HEK293 (cell line): ENCODE measurements around the gene PPP4C.

Experiments
- GLI2 ChIP-seq: fragments of 450-650 bp; formaldehyde crosslinking; IDR thresholded peaks from 2 replicates; pipeline ENCODE4; 2017; ENCODE audit warnings: missing biosample characterization, missing genetic modification characterization, low read depth, borderline replicate concordance
- OVOL3 ChIP-seq: fragments of 450-650 bp; formaldehyde crosslinking; IDR thresholded peaks from 2 replicates; pipeline ENCODE4 v1.5.1; 2016; ENCODE audit warnings: missing biosample characterization, missing genetic modification characterization
- PRDM6 ChIP-seq: fragments of 450-650 bp; formaldehyde crosslinking; IDR thresholded peaks from 2 replicates; pipeline ENCODE4 v1.5.1; 2017; ENCODE audit warnings: missing biosample characterization, missing genetic modification characterization
- REST ChIP-seq: fragments of 450-650 bp; formaldehyde crosslinking; IDR thresholded peaks from 2 replicates; pipeline ENCODE4 v1.5.1; 2016; ENCODE audit warnings: missing biosample characterization, missing genetic modification characterization
- ZBTB17 ChIP-seq: fragments of 450-650 bp; formaldehyde crosslinking; IDR thresholded peaks from 2 replicates; pipeline ENCODE4 v1.5.1; 2016; ENCODE audit warnings: missing biosample characterization, missing genetic modification characterization
- ZBTB21 ChIP-seq: fragments of 450-650 bp; formaldehyde crosslinking; IDR thresholded peaks from 2 replicates; pipeline ENCODE4 v1.5.1; 2017; ENCODE audit warnings: missing biosample characterization, missing genetic modification characterization
- ZBTB7A ChIP-seq: fragments of 450-650 bp; formaldehyde crosslinking; IDR thresholded peaks from 2 replicates; pipeline ENCODE4 v1.5.1; 2016; ENCODE audit warnings: low read depth, missing biosample characterization, missing genetic modification characterization
- ZFP3 ChIP-seq: fragments of 450-650 bp; formaldehyde crosslinking; IDR thresholded peaks from 2 replicates; pipeline ENCODE4 v1.5.1; 2016; ENCODE audit warnings: low read depth, missing biosample characterization, missing genetic modification characterization
- ZNF114 ChIP-seq: fragments of 450-650 bp; formaldehyde crosslinking; IDR thresholded peaks from 2 replicates; pipeline ENCODE4 v1.5.0; 2017; ENCODE audit warnings: missing biosample characterization, missing genetic modification characterization
- ZNF132 ChIP-seq: fragments of 450-650 bp; formaldehyde crosslinking; IDR thresholded peaks from 2 replicates; pipeline ENCODE4 v1.5.1; 2017; ENCODE audit warnings: missing biosample characterization, missing genetic modification characterization, borderline replicate concordance
- ZNF133 ChIP-seq: fragments of 450-650 bp; formaldehyde crosslinking; IDR thresholded peaks from 2 replicates; pipeline ENCODE4 v1.5.1; 2016; ENCODE audit warnings: missing biosample characterization, missing genetic modification characterization
- ZNF248 ChIP-seq: fragments of 450-650 bp; formaldehyde crosslinking; IDR thresholded peaks from 2 replicates; pipeline ENCODE4 v1.5.1; 2017; ENCODE audit warnings: missing biosample characterization, missing genetic modification characterization
- ZNF335 ChIP-seq: fragments of 450-650 bp; formaldehyde crosslinking; conservative IDR thresholded peaks from 2 replicates; pipeline ENCODE4 v1.5.1; 2016; ENCODE audit warnings: missing biosample characterization, missing genetic modification characterization
- ZNF449 ChIP-seq: fragments of 450-650 bp; formaldehyde crosslinking; IDR thresholded peaks from 2 replicates; pipeline ENCODE4 v1.5.1; 2017; ENCODE audit warnings: missing biosample characterization, mild to moderate bottlenecking, missing genetic modification characterization, moderate library complexity
- ZNF488 ChIP-seq: fragments of 450-650 bp; formaldehyde crosslinking; IDR thresholded peaks from 2 replicates; pipeline ENCODE4 v1.5.1; 2016; ENCODE audit warnings: missing biosample characterization, missing genetic modification characterization
- ZNF544 ChIP-seq: fragments of 450-650 bp; formaldehyde crosslinking; IDR thresholded peaks from 2 replicates; pipeline ENCODE4 v1.5.0; 2017; ENCODE audit warnings: missing biosample characterization, missing genetic modification characterization
- ZNF555 ChIP-seq: fragments of 450-650 bp; formaldehyde crosslinking; conservative IDR thresholded peaks from 2 replicates; pipeline ENCODE4 v1.5.1; 2017; ENCODE audit warnings: missing biosample characterization, mild to moderate bottlenecking, missing genetic modification characterization, inconsistent platforms
- ZNF645 ChIP-seq: fragments of 450-650 bp; formaldehyde crosslinking; IDR thresholded peaks from 2 replicates; pipeline ENCODE4; 2016; ENCODE audit warnings: missing biosample characterization, missing genetic modification characterization
- ZNF664 ChIP-seq: fragments of 450-650 bp; formaldehyde crosslinking; IDR thresholded peaks from 2 replicates; pipeline ENCODE4 v1.5.1; 2016; ENCODE audit warnings: missing biosample characterization, missing genetic modification characterization
- ZNF701 ChIP-seq: fragments of 450-650 bp; formaldehyde crosslinking; IDR thresholded peaks from 2 replicates; pipeline ENCODE4 v1.5.1; 2016; ENCODE audit warnings: missing biosample characterization, missing genetic modification characterization
- ZNF704 ChIP-seq: fragments of 450-650 bp; formaldehyde crosslinking; IDR thresholded peaks from 2 replicates; pipeline ENCODE4 v1.5.1; 2016; ENCODE audit warnings: missing biosample characterization, missing genetic modification characterization
- ZNF747 ChIP-seq: fragments of 450-650 bp; formaldehyde crosslinking; IDR thresholded peaks from 2 replicates; pipeline ENCODE4 v1.5.1; 2016; ENCODE audit warnings: missing biosample characterization, missing genetic modification characterization
- ZNF785 ChIP-seq: fragments of 450-650 bp; formaldehyde crosslinking; IDR thresholded peaks from 2 replicates; pipeline ENCODE4 v1.5.1; 2016; ENCODE audit warnings: missing biosample characterization, missing genetic modification characterization
- ZSCAN16 ChIP-seq: fragments of 450-650 bp; formaldehyde crosslinking; IDR thresholded peaks from 2 replicates; pipeline ENCODE4 v1.5.1; 2016; ENCODE audit warnings: missing biosample characterization, missing genetic modification characterization
- ZSCAN18 ChIP-seq: fragments of 450-650 bp; formaldehyde crosslinking; IDR thresholded peaks from 2 replicates; pipeline ENCODE4 v1.5.1; 2016; ENCODE audit warnings: missing biosample characterization, missing genetic modification characterization
- ZSCAN4 ChIP-seq: fragments of 450-650 bp; formaldehyde crosslinking; IDR thresholded peaks from 2 replicates; pipeline ENCODE4 v1.5.1; 2017; ENCODE audit warnings: missing biosample characterization, missing genetic modification characterization

The PPP4C gene

GRCh38 chr16:30096105-30096861, 20.5 kb downstream of the PPP4C start, which contains the start of gene YPEL3 (continued):
- TF ChIP-seq ZSCAN18 = no peak
- no peak for TF ChIP-seq ZNF132
- 0 out of 2 replicates have a peak, but pooled peaks have one; percentile 48 for TF ChIP-seq ZNF785
- TF ChIP-seq ZNF555 (tag by site-specific recombination) = no peak
- TF ChIP-seq ZFP3 (tag by site-specific recombination) = no peak
- TF ChIP-seq ZNF704 (tag by site-specific recombination) = no peak
- no peak for TF ChIP-seq ZNF449 (tag by site-specific recombination)
- no peak for TF ChIP-seq GLI2
- no peak for TF ChIP-seq ZNF544 (tag by site-specific recombination)
- no peak for TF ChIP-seq ZNF114 (tag by site-specific recombination)
- peak; percentile 52; the same call in 1 of the 2 replicates for TF ChIP-seq ZBTB17
- TF ChIP-seq OVOL3 (tag by site-specific recombination) = no peak
- TF ChIP-seq ZNF248 = no peak
- TF ChIP-seq ZNF133 (tag by site-specific recombination) = no peak
- no peak for TF ChIP-seq PRDM6 (tag by site-specific recombination)
- no peak for TF ChIP-seq ZBTB21 (tag by site-specific recombination)
- TF ChIP-seq ZNF701 (tag by site-specific recombination) = no peak
- peak; percentile 38; the same call in 1 of the 2 replicates for TF ChIP-seq REST
- TF ChIP-seq ZNF335 = peak; percentile 79
- TF ChIP-seq ZBTB7A (tag by site-specific recombination) = peak; percentile 70; the same call in 1 of the 2 replicates
- TF ChIP-seq ZNF747 (tag by site-specific recombination) = no peak
- no peak for TF ChIP-seq ZNF645 (tag by site-specific recombination)
- TF ChIP-seq ZNF488 = no peak
- TF ChIP-seq ZSCAN16 (tag by site-specific recombination) = no peak
- TF ChIP-seq ZSCAN4 (tag by site-specific recombination) = peak; percentile 19; the same call in 1 of the 2 replicates
- no peak for TF ChIP-seq ZNF664 (tag by site-specific recombination)
